ENCODE results near the gene AURKAIP1. TPM values are rescaled to one million over a fixed set of nuclear protein-coding genes. Genes with fewer than 3 reads are reported as not detected.

The AURKAIP1 gene
- total RNA-seq, 1 donor from 2014 or later, result 130 TPM

GRCh38 chr1:1421907-1422464 is 47.0 kb upstream of the AURKAIP1 start:
- Mint-ChIP-seq H3K36me3 (ENCODE audit: unreplicated experiment) (no peaks in the 10 kb centered on the region), H3K4me3 (ENCODE audit: unreplicated experiment) (no peak overlapping the region), H3K27me3 (ENCODE audit: unreplicated experiment) (peaks cover 2% of the 10 kb centered on the region), H3K9me3 (ENCODE audit: unreplicated experiment) (peaks cover 11% of the 10 kb centered on the region), H3K27ac (ENCODE audit: unreplicated experiment) (no peak overlapping the region), H3K4me1 (ENCODE audit: low read depth, unreplicated experiment) (peaks cover 17% of the 10 kb centered on the region)
- no peak for DNase-seq
- TF ChIP-seq, protein P1, sequence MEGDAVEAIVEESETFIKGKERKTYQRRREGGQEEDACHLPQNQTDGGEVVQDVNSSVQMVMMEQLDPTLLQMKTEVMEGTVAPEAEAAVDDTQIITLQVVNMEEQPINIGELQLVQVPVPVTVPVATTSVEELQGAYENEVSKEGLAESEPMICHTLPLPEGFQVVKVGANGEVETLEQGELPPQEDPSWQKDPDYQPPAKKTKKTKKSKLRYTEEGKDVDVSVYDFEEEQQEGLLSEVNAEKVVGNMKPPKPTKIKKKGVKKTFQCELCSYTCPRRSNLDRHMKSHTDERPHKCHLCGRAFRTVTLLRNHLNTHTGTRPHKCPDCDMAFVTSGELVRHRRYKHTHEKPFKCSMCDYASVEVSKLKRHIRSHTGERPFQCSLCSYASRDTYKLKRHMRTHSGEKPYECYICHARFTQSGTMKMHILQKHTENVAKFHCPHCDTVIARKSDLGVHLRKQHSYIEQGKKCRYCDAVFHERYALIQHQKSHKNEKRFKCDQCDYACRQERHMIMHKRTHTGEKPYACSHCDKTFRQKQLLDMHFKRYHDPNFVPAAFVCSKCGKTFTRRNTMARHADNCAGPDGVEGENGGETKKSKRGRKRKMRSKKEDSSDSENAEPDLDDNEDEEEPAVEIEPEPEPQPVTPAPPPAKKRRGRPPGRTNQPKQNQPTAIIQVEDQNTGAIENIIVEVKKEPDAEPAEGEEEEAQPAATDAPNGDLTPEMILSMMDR (IDR thresholded peaks at IDR 0.05; ENCODE audit: partially characterized antibody, unreplicated experiment), result no peak

DNA sequence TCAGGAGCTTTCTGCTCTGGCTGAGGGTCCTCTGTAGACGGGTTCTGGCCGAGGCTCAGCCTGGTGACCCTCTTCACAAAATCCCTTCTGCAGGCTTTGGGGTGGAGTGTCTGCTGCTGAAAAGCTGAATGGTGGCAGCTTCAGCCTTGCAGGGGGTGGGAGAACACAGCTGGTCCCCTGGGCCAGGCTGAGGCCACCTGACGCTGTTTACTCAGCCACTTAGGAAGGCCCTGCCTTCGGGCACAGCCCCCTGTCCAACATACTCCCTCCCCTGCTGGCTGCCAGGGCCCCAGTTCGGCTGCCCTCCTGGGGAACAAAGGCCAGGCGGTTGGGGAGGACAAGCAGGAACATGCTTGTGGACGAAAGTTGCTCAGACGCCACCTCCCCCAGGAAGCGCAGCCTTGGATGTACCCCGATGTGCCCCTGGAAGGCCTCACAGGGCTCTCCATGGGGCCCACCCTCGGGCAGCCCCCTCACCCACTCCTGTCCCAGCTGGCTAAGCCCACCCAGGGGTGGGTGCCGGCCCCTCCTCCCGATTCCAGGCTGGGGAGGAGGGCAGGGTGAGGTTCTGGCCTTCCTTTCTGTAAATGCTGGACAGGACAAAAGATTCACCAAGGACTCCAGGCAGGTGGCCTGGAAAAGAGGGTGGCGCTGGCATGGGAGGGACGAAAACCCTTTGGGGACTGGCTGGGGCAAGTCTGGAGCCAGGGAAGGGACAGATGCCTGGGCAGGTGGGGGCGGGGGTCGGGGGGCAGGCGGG is 46.3 kb upstream of the AURKAIP1 start, which contains the start of gene ANKRD65:
Gene ANKRD65 (minus strand): TSS at position 130 of the 760 bp plus-strand sequence. CDS start 271 bp downstream, outside the sequence.
- Mint-ChIP-seq H3K27ac (ENCODE audit: unreplicated experiment) (peak within 1 kb of the TSS; percentile 76), H3K9me3 (ENCODE audit: unreplicated experiment) (peaks cover 11% of the 10 kb centered on the region), H3K4me3 (ENCODE audit: unreplicated experiment) (peak within 1 kb of the TSS; percentile 34), H3K27me3 (ENCODE audit: unreplicated experiment) (peaks cover 2% of the 10 kb centered on the region), H3K36me3 (ENCODE audit: unreplicated experiment) (no peaks in the 10 kb centered on the region), H3K4me1 (ENCODE audit: low read depth, unreplicated experiment) (peaks cover 17% of the 10 kb centered on the region)
- DNase-seq, result peak; percentile 52
- TF ChIP-seq, protein P1 (IDR thresholded peaks at IDR 0.05; ENCODE audit: partially characterized antibody, unreplicated experiment), result no peak

- peaks cover 17% of the 10 kb centered on the region for H3K4me1 Mint-ChIP-seq (ENCODE audit: low read depth, unreplicated experiment)
- H3K9me3 Mint-ChIP-seq (ENCODE audit: unreplicated experiment), result peaks cover 11% of the 10 kb centered on the region
- peak overlapping the region; percentile 76 for H3K27ac Mint-ChIP-seq (ENCODE audit: unreplicated experiment)
- TF ChIP-seq, protein P1 (IDR thresholded peaks at IDR 0.05; ENCODE audit: partially characterized antibody, unreplicated experiment), result no peak
- H3K27me3 Mint-ChIP-seq (ENCODE audit: unreplicated experiment), result peaks cover 2% of the 10 kb centered on the region
- no peaks in the 10 kb centered on the region for H3K36me3 Mint-ChIP-seq (ENCODE audit: unreplicated experiment)
- H3K4me3 Mint-ChIP-seq (ENCODE audit: unreplicated experiment), result peak overlapping the region; percentile 34
- DNase-seq, result no peak
These were observed 45.7 kb upstream of the AURKAIP1 start for GRCh38 chr1:1420654-1421141.

- Mint-ChIP-seq H3K4me1 (ENCODE audit: low read depth, unreplicated experiment) (peaks cover 20% of the 10 kb centered on the region), H3K36me3 (ENCODE audit: unreplicated experiment) (no peaks in the 10 kb centered on the region), H3K4me3 (ENCODE audit: unreplicated experiment) (peak overlapping the region; percentile 81), H3K27me3 (ENCODE audit: unreplicated experiment) (peaks cover 2% of the 10 kb centered on the region), H3K9me3 (ENCODE audit: unreplicated experiment) (peaks cover 7% of the 10 kb centered on the region), H3K27ac (ENCODE audit: unreplicated experiment) (peak overlapping the region; percentile 66)
- no peak for DNase-seq
- TF ChIP-seq, protein P1 (IDR thresholded peaks at IDR 0.05; ENCODE audit: partially characterized antibody, unreplicated experiment), result no peak
These were observed 45.0 kb upstream of the AURKAIP1 start for GRCh38 chr1:1419813-1420653.

All from glutamatergic neuron (in vitro differentiated cells).